GM12865 (cell line): ENCODE measurements around the gene NDOR1.
A peak's percentile ranks its signal among the peaks of the same experiment; 100 is the strongest.
"Not testable (repeated sequence)": the region's sequence is repeated elsewhere in the genome, so short reads cannot be mapped to it uniquely, and the experiment has no call there.

ENCODE experiments used
- DNase-seq: peaks from one replicate; pipeline ENCODE4 v3.0.0; 2010; ENCODE audit warnings: low read depth
- H3K4me3 ChIP-seq: 2 replicates; pipeline ENCODE4 v1.5.1; 2011; ENCODE audit warnings: mild to moderate bottlenecking, low read depth, low read length, control low read depth
- CTCF ChIP-seq: IDR thresholded peaks from 2 replicates; pipeline ENCODE4 v1.5.1; 2011; ENCODE audit warnings: low read length, control low read depth, low read depth, inconsistent platforms; ENCODE audit not compliant: insufficient read depth; ENCODE audit errors: missing control alignments

NDOR1 gene

GRCh38 chr9:137256362-137256761 is 50.9 kb downstream of the NDOR1 start:
- peak overlapping the region; percentile 88 for H3K4me3 ChIP-seq
- no peak for DNase-seq
- no peak for TF ChIP-seq CTCF

GRCh38 chr9:137256856-137257255 is 51.4 kb downstream of the NDOR1 start:
- H3K4me3 ChIP-seq, result no peak overlapping the region; the same call in 1 of the 2 replicates
- no peak for TF ChIP-seq CTCF

GRCh38 chr9:137262173-137262908 is 56.8 kb downstream of the NDOR1 start:
- TF ChIP-seq CTCF, result peak; percentile 19

More at GRCh38 chr9:137256856-137257255, 51.4 kb downstream of the NDOR1 start:
- no peak for DNase-seq

GRCh38 chr9:137262909-137263285 is 57.4 kb downstream of the NDOR1 start:
- no peak for DNase-seq
- no peak overlapping the region for H3K4me3 ChIP-seq
- no peak for TF ChIP-seq CTCF

More at GRCh38 chr9:137262173-137262908, 56.8 kb downstream of the NDOR1 start:
- not testable (repeated sequence) for DNase-seq, H3K4me3 ChIP-seq

GRCh38 chr9:137263506-137263905 is 58.0 kb downstream of the NDOR1 start:
- DNase-seq, result no peak
- TF ChIP-seq CTCF, result no peak
- H3K4me3 ChIP-seq, result no peak overlapping the region

GRCh38 chr9:137264067-137264466 is 58.6 kb downstream of the NDOR1 start:
- DNase-seq, result no peak
- no peak for TF ChIP-seq CTCF
- H3K4me3 ChIP-seq, result no peak overlapping the region
